HepG2 (cell line): ENCODE data around the gene TMEM14C. TPM values are rescaled to one million over a fixed set of nuclear protein-coding genes. Genes with fewer than 3 reads are reported as not detected.
A peak's percentile ranks its signal among the peaks of the same experiment; 100 is the strongest.

Experiments used
- FUBP1 ChIP-seq: sonication (generic); formaldehyde crosslinking; IDR thresholded peaks from 2 replicates; pipeline ENCODE4 v1.5.1; 2020; ENCODE audit warnings: missing genetic modification reagents, mild to moderate bottlenecking, borderline replicate concordance
- MAFF ChIP-seq: IDR thresholded peaks from 2 replicates; pipeline ENCODE4 v1.6.1; 2011; ENCODE audit warnings: low read depth, low read length, improper control_type of control experiment
- PAX8 ChIP-seq: sonication (generic); formaldehyde crosslinking; IDR thresholded peaks from 2 replicates; pipeline ENCODE4 v1.8.0; 2022; ENCODE audit warnings: mild to moderate bottlenecking, missing genetic modification reagents, borderline replicate concordance
- RAD21 ChIP-seq: fragments of 450-650 bp; formaldehyde crosslinking; IDR thresholded peaks from 2 replicates; pipeline ENCODE4 v1.5.0; 2020; ENCODE audit warnings: mild to moderate bottlenecking
- SNAPC2 ChIP-seq: sonication (generic); formaldehyde crosslinking; IDR thresholded peaks from 2 replicates; pipeline ENCODE4 v1.8.1; 2022; ENCODE audit warnings: mild to moderate bottlenecking, missing genetic modification reagents
- THAP11 ChIP-seq: IDR thresholded peaks from 2 replicates; pipeline ENCODE4 v1.6.1; 2016; ENCODE audit warnings: missing biosample characterization, missing genetic modification reagents
- ZFP41 ChIP-seq: sonication (generic); formaldehyde crosslinking; IDR thresholded peaks from 2 replicates; pipeline ENCODE4 v1.4.0; 2020; ENCODE audit warnings: mild to moderate bottlenecking, missing genetic modification reagents, borderline replicate concordance
- ZFX ChIP-seq: sonication (generic); formaldehyde crosslinking; IDR thresholded peaks from 2 replicates; pipeline ENCODE4 v1.4.0; 2020; ENCODE audit warnings: mild to moderate bottlenecking, low read depth, missing genetic modification reagents, moderate library complexity
- ZNF24 ChIP-seq: fragments of 450-650 bp; IDR thresholded peaks from 2 replicates; pipeline ENCODE4 v1.6.1; 2017; ENCODE audit warnings: antibody characterized with exemption, mild to moderate bottlenecking
- ZNF574 ChIP-seq: sonication (generic); formaldehyde crosslinking; IDR thresholded peaks from 2 replicates; pipeline ENCODE4 v1.4.0; 2020; ENCODE audit warnings: missing genetic modification reagents
- ZNF737 ChIP-seq: sonication (generic); formaldehyde crosslinking; IDR thresholded peaks from 2 replicates; pipeline ENCODE4 v1.5.0; 2020; ENCODE audit warnings: missing genetic modification reagents, mild to moderate bottlenecking, borderline replicate concordance
- polyA plus RNA-seq, 8 experiments: library from polyadenylated mRNA; depleted of rRNA in 3 of 8; stranded (reverse) in 7 of 8; unstranded in 1 of 8; fragments of >200 nt; fragmentation: Illumina TruSeq in 4 of 8; extraction: Trizol in 4 of 8; gene quantifications; 2 replicates each; pipeline versions ENCODE4 v1.2.1 to v1.2.3, GENCODE V29; 2011 to 2016; ENCODE audit warnings: low read depth in 4 of 8, missing spikeins in 1 of 8, mixed read lengths in 1 of 8; ENCODE audit not compliant: insufficient read depth in 1 of 8
- total RNA-seq, 5 experiments: library from RNA; depleted of rRNA; stranded (reverse); fragments of >200 nt; fragmentation: Illumina TruSeq; extraction: Trizol; gene quantifications; 2 replicates each; pipeline ENCODE4 v1.2.3, GENCODE V29; 2016; ENCODE audit warnings: low read depth in 1 of 5

TMEM14C gene
- total and polyA plus RNA-seq, 2 of the 13 experiments (the other 11 are each of a cell fraction or from before 2014, with no cell fraction given): 184 TPM

- no peak for TF ChIP-seq FUBP1 (CRISPR knock-in tag)
- peak; percentile 45 for TF ChIP-seq MAFF
- no peak for TF ChIP-seq RAD21 (CRISPR knock-in tag)
- TF ChIP-seq ZNF737 (CRISPR knock-in tag): no peak
- no peak for TF ChIP-seq THAP11 (CRISPR knock-in tag)
- no peak for TF ChIP-seq ZFP41 (CRISPR knock-in tag)
- TF ChIP-seq ZNF574: no peak
- TF ChIP-seq SNAPC2 (CRISPR knock-in tag): no peak
- TF ChIP-seq ZNF24: no peak
- no peak for TF ChIP-seq PAX8
- no peak for TF ChIP-seq ZFX (CRISPR knock-in tag)
Measured at GRCh38 chr6:10769419-10769818, 46.5 kb downstream of the TMEM14C start (continued).
